GM23338 (cell line): ENCODE results near the gene TMIGD3. TPM values are rescaled to one million over a fixed set of nuclear protein-coding genes. Genes with fewer than 3 reads are reported as not detected.

Experiments used
- ATAC-seq: fragments of 200-7000 bp; cut with Tn5 transposase; 3 replicates; pipeline ENCODE4 v1.9.1; 2020
- DNase-seq: peaks from one replicate; pipeline ENCODE4 v3.0.0-alpha.2; 2015; ENCODE audit warnings: low spot score
- H2AFZ ChIP-seq: fragments of 200-600 bp; sonication (generic); 2 replicates; pipeline ENCODE4 v1.8.0; 2016; ENCODE audit warnings: antibody characterized with exemption, mild to moderate bottlenecking, moderate library complexity
- H3F3A ChIP-seq: fragments of 200-600 bp; sonication (generic); replicated peaks from 2 replicates; pipeline ENCODE4 v1.8.0; 2017; ENCODE audit warnings: antibody characterized with exemption, mixed run types, low read depth
- H3K27ac ChIP-seq: fragments of 200-600 bp; sonication (generic); 2 replicates; pipeline ENCODE4 v1.6.1; 2016; ENCODE audit warnings: low read depth
- H3K27me3 ChIP-seq: fragments of 200-600 bp; sonication (generic); 2 replicates; pipeline ENCODE4 v1.8.0; 2016; ENCODE audit warnings: mild to moderate bottlenecking, mixed run types, moderate library complexity; ENCODE audit not compliant: insufficient read depth
- H3K36me3 ChIP-seq: fragments of 200-600 bp; sonication (generic); 2 replicates; pipeline ENCODE4 v1.8.0; 2016; ENCODE audit warnings: mild to moderate bottlenecking; ENCODE audit not compliant: insufficient read depth
- H3K4me1 ChIP-seq: fragments of 200-600 bp; sonication (generic); 2 replicates; pipeline ENCODE4 v1.8.0; 2016; ENCODE audit warnings: mild to moderate bottlenecking, moderate library complexity; ENCODE audit not compliant: insufficient read depth
- H3K4me2 ChIP-seq: fragments of 200-600 bp; sonication (generic); 2 replicates; pipeline ENCODE4 v1.7.1; 2017; ENCODE audit warnings: mixed run types
- H3K4me3 ChIP-seq: fragments of 200-600 bp; sonication (generic); 2 replicates; pipeline ENCODE4 v1.6.1; 2016; ENCODE audit warnings: mixed run types
- H3K79me2 ChIP-seq: fragments of 200-600 bp; sonication (generic); replicated peaks from 2 replicates; pipeline ENCODE4 v1.8.0; 2017; ENCODE audit warnings: mild to moderate bottlenecking; ENCODE audit not compliant: insufficient read depth
- H3K9me2 ChIP-seq: fragments of 200-600 bp; sonication (generic); 2 replicates; pipeline ENCODE4 v1.8.0; 2017; ENCODE audit not compliant: insufficient read depth
- H4K20me1 ChIP-seq: fragments of 200-600 bp; sonication (generic); replicated peaks from 2 replicates; pipeline ENCODE4 v1.8.0; 2017; ENCODE audit warnings: mild to moderate bottlenecking; ENCODE audit not compliant: insufficient read depth
- H3K27ac Mint-ChIP-seq: 2 replicates; pipeline ENCODE4 v1.8.0; 2020; ENCODE audit warnings: inconsistent platforms, mild to moderate bottlenecking, moderate library complexity, mixed read lengths
- H3K27me3 Mint-ChIP-seq: 3 replicates; pipeline ENCODE4 v1.8.0; 2022; ENCODE audit warnings: low read depth, mild to moderate bottlenecking, moderate library complexity, mixed read lengths, inconsistent platforms; ENCODE audit not compliant: insufficient read depth, poor library complexity
- H3K36me3 Mint-ChIP-seq: 3 replicates; pipeline ENCODE4 v1.8.0; 2021; ENCODE audit warnings: low read depth, mild to moderate bottlenecking, inconsistent platforms, moderate library complexity, mixed read lengths
- H3K4me1 Mint-ChIP-seq: 3 replicates; pipeline ENCODE4 v1.8.0; 2020; ENCODE audit warnings: mild to moderate bottlenecking, inconsistent platforms, mixed read lengths
- H3K4me3 Mint-ChIP-seq: 3 replicates; pipeline ENCODE4 v1.8.0; 2021; ENCODE audit warnings: moderate library complexity, mild to moderate bottlenecking, inconsistent platforms, mixed read lengths
- H3K9me3 Mint-ChIP-seq: 3 replicates; pipeline ENCODE4 v1.8.0; 2020; ENCODE audit warnings: moderate library complexity, mild to moderate bottlenecking, inconsistent platforms, mixed read lengths
- CREB1 ChIP-seq: fragments of 250-450 bp; sonication (Bioruptor Pico); IDR thresholded peaks from 2 replicates; pipeline ENCODE4 v1.5.0; 2020; ENCODE audit warnings: low read depth, mild to moderate bottlenecking, moderate library complexity
- EZH2 ChIP-seq: fragments of 200-600 bp; sonication (generic); IDR thresholded peaks from one replicate; pipeline ENCODE4 v1.8.0; 2017; ENCODE audit warnings: antibody characterized with exemption, mild to moderate bottlenecking, low read depth; ENCODE audit not compliant: unreplicated experiment
- EZH2phosphoT487 ChIP-seq: fragments of 200-600 bp; sonication (generic); IDR thresholded peaks from one replicate; pipeline ENCODE4 v1.8.1; 2018; ENCODE audit warnings: antibody characterized with exemption; ENCODE audit not compliant: unreplicated experiment
- JUNB ChIP-seq: IDR thresholded peaks from one replicate; pipeline ENCODE4 v1.6.1; 2016; ENCODE audit warnings: antibody characterized with exemption; ENCODE audit not compliant: unreplicated experiment
- NANOG ChIP-seq: IDR thresholded peaks from 2 replicates; pipeline ENCODE4 v1.6.1; 2016; ENCODE audit warnings: antibody characterized with exemption, borderline replicate concordance
- ZNF114 ChIP-seq: fragments of 250-450 bp; sonication (Bioruptor Pico); IDR thresholded peaks from 2 replicates; pipeline ENCODE4 v1.5.0; 2020; ENCODE audit warnings: mild to moderate bottlenecking, moderate library complexity
- polyA plus RNA-seq: library from polyadenylated mRNA; unstranded; fragments of >200 nt; fragmentation: Nextera tagmentation; extraction: Ambion mirVana; gene quantifications from 2 replicates; pipeline ENCODE4 v1.2.1, GENCODE V29; 2016
- total RNA-seq: library from RNA; depleted of rRNA; stranded (reverse); fragments of >200 nt; shearing (Covaris generic); gene quantifications from 2 replicates; pipeline ENCODE4 v1.2.3, GENCODE V29; 2014
- TF ChIP-seq, protein P1 (sequence below): IDR thresholded peaks from 2 replicates; pipeline ENCODE4 v1.6.1; 2016; ENCODE audit warnings: antibody characterized with exemption
- TF ChIP-seq, protein P2 (sequence below): IDR thresholded peaks from one replicate; pipeline ENCODE4 v1.6.1; 2018; ENCODE audit warnings: antibody characterized with exemption; ENCODE audit not compliant: unreplicated experiment

Gene TMIGD3
- total and polyA plus RNA-seq, 2 experiments from 2014 or later, result not detected

DNA sequence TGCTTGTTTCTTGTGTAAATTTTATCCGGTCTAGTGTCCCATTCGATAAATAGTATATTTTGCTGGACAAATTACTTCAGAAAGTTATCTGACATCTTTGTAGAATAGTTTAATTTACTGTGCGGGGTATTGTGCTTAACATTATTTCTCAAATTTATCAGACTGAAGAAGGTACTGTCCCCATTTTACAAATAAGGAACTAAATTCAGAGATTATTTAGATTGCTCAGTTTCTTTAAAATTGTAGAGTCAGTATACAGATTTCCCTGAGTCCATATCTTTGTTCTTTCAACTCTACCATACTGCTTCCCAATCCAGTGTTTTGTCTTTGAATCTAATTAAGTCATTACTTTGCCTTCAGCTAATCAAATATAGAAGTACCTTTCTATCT is 47.8 kb downstream of the TMIGD3 start:
- Histone ChIP-seq H3K4me3 (no peak overlapping the region), H3K27me3 (no peaks in the 10 kb centered on the region), H3K4me2 (no peak overlapping the region), H4K20me1 (0 out of 2 replicates have a peak, but pooled peaks cover 3% of the 10 kb centered on the region), H3K36me3 (peaks cover 41% of the 10 kb centered on the region), H3K27ac (no peak overlapping the region), H3K9me2 (no peaks in the 10 kb centered on the region), H3K4me1 (no peaks in the 10 kb centered on the region), H3K79me2 (peaks cover 30% of the 10 kb centered on the region), H3F3A (no peaks in the 10 kb centered on the region), H2AFZ (no peak overlapping the region)
- no peak for ATAC-seq
- TF ChIP-seq EZH2phosphoT487, result no peak
- no peak for TF ChIP-seq ZNF114 (CRISPR knock-in tag)
- TF ChIP-seq EZH2, result no peak
- TF ChIP-seq CREB1 (CRISPR knock-in tag), result no peak
- TF ChIP-seq, protein P1, sequence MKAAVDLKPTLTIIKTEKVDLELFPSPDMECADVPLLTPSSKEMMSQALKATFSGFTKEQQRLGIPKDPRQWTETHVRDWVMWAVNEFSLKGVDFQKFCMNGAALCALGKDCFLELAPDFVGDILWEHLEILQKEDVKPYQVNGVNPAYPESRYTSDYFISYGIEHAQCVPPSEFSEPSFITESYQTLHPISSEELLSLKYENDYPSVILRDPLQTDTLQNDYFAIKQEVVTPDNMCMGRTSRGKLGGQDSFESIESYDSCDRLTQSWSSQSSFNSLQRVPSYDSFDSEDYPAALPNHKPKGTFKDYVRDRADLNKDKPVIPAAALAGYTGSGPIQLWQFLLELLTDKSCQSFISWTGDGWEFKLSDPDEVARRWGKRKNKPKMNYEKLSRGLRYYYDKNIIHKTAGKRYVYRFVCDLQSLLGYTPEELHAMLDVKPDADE, result no peak
- TF ChIP-seq JUNB, result no peak
- no peak overlapping the region for H3K27ac Mint-ChIP-seq
- H3K4me1 Mint-ChIP-seq, result peaks cover 6% of the 10 kb centered on the region
- peaks cover 59% of the 10 kb centered on the region for H3K36me3 Mint-ChIP-seq
- no peaks in the 10 kb centered on the region for H3K9me3 Mint-ChIP-seq
- no peak overlapping the region for H3K4me3 Mint-ChIP-seq
- DNase-seq, result no peak
- no peaks in the 10 kb centered on the region for H3K27me3 Mint-ChIP-seq

GRCh38 chr1:111454859-111455641 is 48.4 kb downstream of the TMIGD3 start:
- ATAC-seq (no peak), DNase-seq (no peak)
- Histone ChIP-seq H3K27ac (no peak overlapping the region), H3K27me3 (no peaks in the 10 kb centered on the region), H3K36me3 (peaks cover 37% of the 10 kb centered on the region), H3K79me2 (peaks cover 36% of the 10 kb centered on the region), H2AFZ (no peak overlapping the region), H4K20me1 (0 out of 2 replicates have a peak, but pooled peaks cover 3% of the 10 kb centered on the region), H3F3A (no peaks in the 10 kb centered on the region), H3K4me2 (no peak overlapping the region), H3K4me1 (0 out of 2 replicates have a peak, but pooled peaks cover 5% of the 10 kb centered on the region), H3K9me2 (no peaks in the 10 kb centered on the region), H3K4me3 (no peak overlapping the region)
- Mint-ChIP-seq H3K27ac (no peak overlapping the region), H3K36me3 (peaks cover 57% of the 10 kb centered on the region), H3K9me3 (no peaks in the 10 kb centered on the region), H3K27me3 (no peaks in the 10 kb centered on the region), H3K4me1 (peaks cover 6% of the 10 kb centered on the region), H3K4me3 (no peak overlapping the region)
- TF ChIP-seq, protein P1, result no peak
- TF ChIP-seq JUNB (no peak), CREB1 (CRISPR knock-in tag) (no peak), ZNF114 (CRISPR knock-in tag) (no peak), NANOG (no peak)
- TF ChIP-seq, protein P2, sequence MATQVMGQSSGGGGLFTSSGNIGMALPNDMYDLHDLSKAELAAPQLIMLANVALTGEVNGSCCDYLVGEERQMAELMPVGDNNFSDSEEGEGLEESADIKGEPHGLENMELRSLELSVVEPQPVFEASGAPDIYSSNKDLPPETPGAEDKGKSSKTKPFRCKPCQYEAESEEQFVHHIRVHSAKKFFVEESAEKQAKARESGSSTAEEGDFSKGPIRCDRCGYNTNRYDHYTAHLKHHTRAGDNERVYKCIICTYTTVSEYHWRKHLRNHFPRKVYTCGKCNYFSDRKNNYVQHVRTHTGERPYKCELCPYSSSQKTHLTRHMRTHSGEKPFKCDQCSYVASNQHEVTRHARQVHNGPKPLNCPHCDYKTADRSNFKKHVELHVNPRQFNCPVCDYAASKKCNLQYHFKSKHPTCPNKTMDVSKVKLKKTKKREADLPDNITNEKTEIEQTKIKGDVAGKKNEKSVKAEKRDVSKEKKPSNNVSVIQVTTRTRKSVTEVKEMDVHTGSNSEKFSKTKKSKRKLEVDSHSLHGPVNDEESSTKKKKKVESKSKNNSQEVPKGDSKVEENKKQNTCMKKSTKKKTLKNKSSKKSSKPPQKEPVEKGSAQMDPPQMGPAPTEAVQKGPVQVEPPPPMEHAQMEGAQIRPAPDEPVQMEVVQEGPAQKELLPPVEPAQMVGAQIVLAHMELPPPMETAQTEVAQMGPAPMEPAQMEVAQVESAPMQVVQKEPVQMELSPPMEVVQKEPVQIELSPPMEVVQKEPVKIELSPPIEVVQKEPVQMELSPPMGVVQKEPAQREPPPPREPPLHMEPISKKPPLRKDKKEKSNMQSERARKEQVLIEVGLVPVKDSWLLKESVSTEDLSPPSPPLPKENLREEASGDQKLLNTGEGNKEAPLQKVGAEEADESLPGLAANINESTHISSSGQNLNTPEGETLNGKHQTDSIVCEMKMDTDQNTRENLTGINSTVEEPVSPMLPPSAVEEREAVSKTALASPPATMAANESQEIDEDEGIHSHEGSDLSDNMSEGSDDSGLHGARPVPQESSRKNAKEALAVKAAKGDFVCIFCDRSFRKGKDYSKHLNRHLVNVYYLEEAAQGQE, result no peak
